ENCODE results near the gene TCEAL7. TPM values are rescaled to one million over a fixed set of nuclear protein-coding genes. Genes with fewer than 3 reads are reported as not detected.

The TCEAL7 gene
- total and polyA plus RNA-seq, 4 donors, result 0.49 to 1.1 (median 0.56) TPM

- no peak for DNase-seq (ENCODE audit: low spot score)
- no peak overlapping the region for H3K9ac ChIP-seq (ENCODE audit: low read depth in 1 of 2, low read length in 2 of 2)
- 44% methylated on average over 29 of the region's 29 CpGs for WGBS
- no peak overlapping the region for H3K4me3 ChIP-seq (ENCODE audit: low read depth in 1 of 3, low read length in 3 of 3)
- no peak overlapping the region for H3K27ac ChIP-seq (ENCODE audit: low read depth in 1 of 2, low read length in 2 of 2)
- H3K4me1 ChIP-seq (ENCODE audit: control insufficient read depth in 4 of 4, insufficient read depth in 4 of 4, low read length in 3 of 4), result no peaks in the 10 kb centered on the region
- H3K9me3 ChIP-seq (ENCODE audit: control insufficient read depth in 4 of 4, low read length in 3 of 4), result no peaks in the 10 kb centered on the region
- TF ChIP-seq GABPA (IDR thresholded peaks at IDR 0.05 in 1 of 2, conservative IDR thresholded peaks at IDR 0.05 in 1 of 2) (no peak), RAD21 (IDR thresholded peaks at IDR 0.05) (no peak), CTCF (IDR thresholded peaks at IDR 0.05; ENCODE audit: low read depth, low read length, missing input control) (no peak), FOXA2 (IDR thresholded peaks at IDR 0.05) (no peak), HNF4A (conservative IDR thresholded peaks at IDR 0.05) (no peak), MAX (IDR thresholded peaks at IDR 0.05) (no peak), TAF1 (conservative IDR thresholded peaks at IDR 0.05) (no peak), FOXA1 (IDR thresholded peaks at IDR 0.05) (no peak), NR2F2 (IDR thresholded peaks at IDR 0.05) (no peak), EGR1 (IDR thresholded peaks at IDR 0.05; ENCODE audit: low read depth in 2 of 2) (no peak), JUND (IDR thresholded peaks at IDR 0.05) (no peak), YY1 (IDR thresholded peaks at IDR 0.05) (no peak), RXRA (IDR thresholded peaks at IDR 0.05) (no peak), HNF4G (IDR thresholded peaks at IDR 0.05) (no peak)
- TF ChIP-seq, protein P1, sequence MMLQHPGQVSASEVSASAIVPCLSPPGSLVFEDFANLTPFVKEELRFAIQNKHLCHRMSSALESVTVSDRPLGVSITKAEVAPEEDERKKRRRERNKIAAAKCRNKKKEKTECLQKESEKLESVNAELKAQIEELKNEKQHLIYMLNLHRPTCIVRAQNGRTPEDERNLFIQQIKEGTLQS (IDR thresholded peaks at IDR 0.05), result no peak
- TF ChIP-seq, protein P2, sequence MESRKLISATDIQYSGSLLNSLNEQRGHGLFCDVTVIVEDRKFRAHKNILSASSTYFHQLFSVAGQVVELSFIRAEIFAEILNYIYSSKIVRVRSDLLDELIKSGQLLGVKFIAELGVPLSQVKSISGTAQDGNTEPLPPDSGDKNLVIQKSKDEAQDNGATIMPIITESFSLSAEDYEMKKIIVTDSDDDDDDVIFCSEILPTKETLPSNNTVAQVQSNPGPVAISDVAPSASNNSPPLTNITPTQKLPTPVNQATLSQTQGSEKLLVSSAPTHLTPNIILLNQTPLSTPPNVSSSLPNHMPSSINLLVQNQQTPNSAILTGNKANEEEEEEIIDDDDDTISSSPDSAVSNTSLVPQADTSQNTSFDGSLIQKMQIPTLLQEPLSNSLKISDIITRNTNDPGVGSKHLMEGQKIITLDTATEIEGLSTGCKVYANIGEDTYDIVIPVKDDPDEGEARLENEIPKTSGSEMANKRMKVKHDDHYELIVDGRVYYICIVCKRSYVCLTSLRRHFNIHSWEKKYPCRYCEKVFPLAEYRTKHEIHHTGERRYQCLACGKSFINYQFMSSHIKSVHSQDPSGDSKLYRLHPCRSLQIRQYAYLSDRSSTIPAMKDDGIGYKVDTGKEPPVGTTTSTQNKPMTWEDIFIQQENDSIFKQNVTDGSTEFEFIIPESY (IDR thresholded peaks at IDR 0.05), result no peak
- H3K27me3 ChIP-seq (ENCODE audit: control insufficient read depth in 4 of 4, insufficient read depth in 4 of 4, low read length in 3 of 4), result peaks cover 0 to 9% (median 0%) of the 10 kb centered on the region in 4 donors
- no peaks in the 10 kb centered on the region for H3K36me3 ChIP-seq (ENCODE audit: control insufficient read depth in 4 of 4, insufficient read depth in 3 of 4, low read depth in 1 of 4, low read length in 3 of 4)
Observed at GRCh38 chrX:103347682-103348397, 17.8 kb downstream of the TCEAL7 start.

GRCh38 chrX:103356130-103356798 lies 26.2 kb downstream of the TCEAL7 start, which contains the start of gene TCEAL9:
Gene TCEAL9, plus strand, starts transcription at chrX:103356506. Its CDS starts 1,179 bp downstream, at chrX:103357685.
- under 1% methylated on average over 18 of the region's 18 CpGs for WGBS
- Histone ChIP-seq H3K9me3 (ENCODE audit: control insufficient read depth in 4 of 4, low read length in 3 of 4) (no peaks in the 10 kb centered on the region), H3K9ac (ENCODE audit: low read depth in 1 of 2, low read length in 2 of 2) (peak within 1 kb of the TSS; percentile 2 to 56), H3K36me3 (ENCODE audit: control insufficient read depth in 4 of 4, insufficient read depth in 3 of 4, low read depth in 1 of 4, low read length in 3 of 4) (no peaks in the 10 kb centered on the region), H3K4me3 (ENCODE audit: low read depth in 1 of 3, low read length in 3 of 3) (peak within 1 kb of the TSS; percentile 51 to 63 (median 61)), H3K27me3 (ENCODE audit: control insufficient read depth in 4 of 4, insufficient read depth in 4 of 4, low read length in 3 of 4) (no peaks in the 10 kb centered on the region), H3K4me1 (ENCODE audit: control insufficient read depth in 4 of 4, insufficient read depth in 4 of 4, low read length in 3 of 4) (no peaks in the 10 kb centered on the region), H3K27ac (ENCODE audit: low read depth in 1 of 2, low read length in 2 of 2) (peak within 1 kb of the TSS; percentile 23 to 82)
- no peak for TF ChIP-seq HNF4A (conservative IDR thresholded peaks at IDR 0.05)
- peak; percentile 43 for TF ChIP-seq TAF1 (conservative IDR thresholded peaks at IDR 0.05)
- TF ChIP-seq SP1 (IDR thresholded peaks at IDR 0.05), result no peak
- TF ChIP-seq FOXA2 (IDR thresholded peaks at IDR 0.05), result no peak
- TF ChIP-seq RAD21 (IDR thresholded peaks at IDR 0.05), result no peak
- no peak for TF ChIP-seq RXRA (IDR thresholded peaks at IDR 0.05)
- TF ChIP-seq HNF4G (IDR thresholded peaks at IDR 0.05), result no peak
- no peak for TF ChIP-seq NR2F2 (IDR thresholded peaks at IDR 0.05)
- no peak for TF ChIP-seq CTCF (IDR thresholded peaks at IDR 0.05; ENCODE audit: low read depth, low read length, missing input control)
- TF ChIP-seq, protein P1 (IDR thresholded peaks at IDR 0.05), result no peak
- TF ChIP-seq, protein P3, sequence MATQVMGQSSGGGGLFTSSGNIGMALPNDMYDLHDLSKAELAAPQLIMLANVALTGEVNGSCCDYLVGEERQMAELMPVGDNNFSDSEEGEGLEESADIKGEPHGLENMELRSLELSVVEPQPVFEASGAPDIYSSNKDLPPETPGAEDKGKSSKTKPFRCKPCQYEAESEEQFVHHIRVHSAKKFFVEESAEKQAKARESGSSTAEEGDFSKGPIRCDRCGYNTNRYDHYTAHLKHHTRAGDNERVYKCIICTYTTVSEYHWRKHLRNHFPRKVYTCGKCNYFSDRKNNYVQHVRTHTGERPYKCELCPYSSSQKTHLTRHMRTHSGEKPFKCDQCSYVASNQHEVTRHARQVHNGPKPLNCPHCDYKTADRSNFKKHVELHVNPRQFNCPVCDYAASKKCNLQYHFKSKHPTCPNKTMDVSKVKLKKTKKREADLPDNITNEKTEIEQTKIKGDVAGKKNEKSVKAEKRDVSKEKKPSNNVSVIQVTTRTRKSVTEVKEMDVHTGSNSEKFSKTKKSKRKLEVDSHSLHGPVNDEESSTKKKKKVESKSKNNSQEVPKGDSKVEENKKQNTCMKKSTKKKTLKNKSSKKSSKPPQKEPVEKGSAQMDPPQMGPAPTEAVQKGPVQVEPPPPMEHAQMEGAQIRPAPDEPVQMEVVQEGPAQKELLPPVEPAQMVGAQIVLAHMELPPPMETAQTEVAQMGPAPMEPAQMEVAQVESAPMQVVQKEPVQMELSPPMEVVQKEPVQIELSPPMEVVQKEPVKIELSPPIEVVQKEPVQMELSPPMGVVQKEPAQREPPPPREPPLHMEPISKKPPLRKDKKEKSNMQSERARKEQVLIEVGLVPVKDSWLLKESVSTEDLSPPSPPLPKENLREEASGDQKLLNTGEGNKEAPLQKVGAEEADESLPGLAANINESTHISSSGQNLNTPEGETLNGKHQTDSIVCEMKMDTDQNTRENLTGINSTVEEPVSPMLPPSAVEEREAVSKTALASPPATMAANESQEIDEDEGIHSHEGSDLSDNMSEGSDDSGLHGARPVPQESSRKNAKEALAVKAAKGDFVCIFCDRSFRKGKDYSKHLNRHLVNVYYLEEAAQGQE (IDR thresholded peaks at IDR 0.05), result peak; percentile 55
- TF ChIP-seq FOXA1 (IDR thresholded peaks at IDR 0.05), result no peak
- TF ChIP-seq GABPA (IDR thresholded peaks at IDR 0.05 in 1 of 2, conservative IDR thresholded peaks at IDR 0.05 in 1 of 2), result no peak
- peak; percentile 48 for DNase-seq (ENCODE audit: low spot score)
